HG02588 (cell line): ENCODE data around the gene GRIN1.

Experiments used
- ATAC-seq: cut with Tn5 transposase; IDR thresholded peaks from one replicate; pipeline ENCODE4 v1.9.1; 2021; ENCODE audit warnings: mild to moderate bottlenecking, moderate library complexity; ENCODE audit not compliant: unreplicated experiment

Gene GRIN1

GRCh38 chr9:137145731-137146526 lies 7.0 kb downstream of the GRIN1 start:
- ATAC-seq, result no peak

DNA sequence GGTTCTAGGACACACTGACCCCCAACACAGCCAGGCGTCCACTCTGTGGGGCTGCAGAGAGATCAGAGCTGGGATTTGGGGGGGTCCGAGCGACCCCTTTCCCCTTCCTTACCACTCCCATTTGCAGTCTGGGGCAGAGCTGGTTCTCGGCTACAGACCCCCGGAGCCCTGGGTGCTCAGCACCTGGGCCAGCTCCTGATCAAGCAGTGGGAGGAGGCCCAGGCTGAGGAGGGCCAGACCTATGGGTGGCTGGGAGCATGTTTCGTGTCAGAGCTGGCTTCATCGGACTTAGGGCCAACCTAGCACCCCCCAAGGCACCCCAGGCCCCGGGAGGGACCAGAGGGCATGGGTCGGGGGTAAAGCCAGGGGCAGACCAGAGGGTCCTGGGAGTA lies 7.6 kb downstream of the GRIN1 start:
- ATAC-seq, result no peak

DNA sequence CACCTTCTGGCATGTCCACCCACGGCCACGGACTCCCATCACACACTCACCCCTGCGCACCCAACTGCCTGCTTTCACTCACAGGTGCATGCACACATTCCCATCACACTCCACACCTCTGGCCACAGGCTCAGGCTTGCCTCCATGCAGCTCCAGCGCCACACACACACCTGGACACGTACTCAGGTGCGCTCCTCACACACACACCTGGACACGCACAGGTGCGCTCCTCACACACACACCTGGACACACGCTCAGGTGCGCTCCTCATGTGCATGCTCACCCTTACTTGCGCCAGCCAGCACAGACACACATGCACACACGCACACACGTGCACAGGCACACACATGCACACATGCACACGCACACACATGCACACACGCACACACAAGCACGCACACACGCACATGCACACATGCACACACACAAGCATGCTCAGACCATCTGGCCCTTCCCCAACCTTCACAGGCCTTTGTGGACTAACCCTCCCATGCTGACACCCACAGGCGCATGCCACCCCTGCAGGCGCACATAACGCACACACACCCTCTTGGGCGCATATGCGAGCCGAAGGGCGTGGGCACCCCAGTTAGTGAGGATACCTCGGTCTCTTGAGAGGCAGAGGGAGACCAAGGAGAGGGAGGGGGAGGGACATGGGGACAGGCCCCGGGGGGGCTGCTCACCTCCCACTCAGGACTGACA lies 8.3 kb downstream of the GRIN1 start:
- no peak for ATAC-seq

DNA sequence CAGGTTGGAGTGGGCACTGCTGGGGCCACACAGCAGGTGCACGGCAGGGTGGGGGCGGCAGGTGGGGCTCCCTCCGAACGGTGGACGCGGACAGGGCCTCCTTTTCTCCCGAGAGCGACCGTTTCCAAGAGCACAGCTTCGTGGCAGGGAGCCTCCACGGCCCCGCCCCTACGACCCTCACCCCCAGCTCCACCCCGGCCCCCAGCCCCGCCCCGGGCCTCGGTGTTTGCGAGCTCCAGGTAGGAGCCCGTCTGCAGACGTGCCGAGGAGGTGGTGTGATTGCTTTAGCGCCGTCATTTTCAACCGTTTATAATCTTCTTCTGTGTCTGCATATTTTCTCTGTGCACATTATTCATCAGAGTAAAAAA lies 8.8 kb downstream of the GRIN1 start:
- no peak for ATAC-seq

DNA sequence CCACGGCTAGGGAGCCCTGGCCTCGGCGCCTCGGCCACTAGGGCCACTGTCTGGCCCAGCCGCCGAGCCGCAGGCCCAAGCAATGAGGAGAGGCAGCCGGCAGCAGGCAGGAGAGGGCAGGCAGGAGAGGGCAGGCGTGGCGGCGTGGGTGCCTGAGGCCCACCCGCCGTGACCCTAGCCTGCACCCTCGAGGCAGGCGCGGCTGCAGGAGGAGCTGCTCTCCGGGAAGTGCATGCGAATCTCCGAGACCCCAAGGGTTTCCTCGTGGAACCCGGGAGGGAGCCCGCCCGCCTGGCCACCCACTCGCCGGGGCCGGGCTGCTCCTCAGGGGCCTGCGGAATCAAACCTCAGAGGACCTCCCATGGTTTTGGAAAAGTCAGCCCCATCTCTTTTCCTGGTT lies 9.3 kb downstream of the GRIN1 start:
- ATAC-seq, result no peak

- no peak for ATAC-seq
These were observed 9.7 kb downstream of the GRIN1 start for GRCh38 chr9:137148661-137149060.

- ATAC-seq, result no peak
These were observed 10.4 kb downstream of the GRIN1 start for GRCh38 chr9:137149363-137149762.

- peak; percentile 14 for ATAC-seq
These were observed 11.1 kb downstream of the GRIN1 start for GRCh38 chr9:137149942-137150616.

DNA sequence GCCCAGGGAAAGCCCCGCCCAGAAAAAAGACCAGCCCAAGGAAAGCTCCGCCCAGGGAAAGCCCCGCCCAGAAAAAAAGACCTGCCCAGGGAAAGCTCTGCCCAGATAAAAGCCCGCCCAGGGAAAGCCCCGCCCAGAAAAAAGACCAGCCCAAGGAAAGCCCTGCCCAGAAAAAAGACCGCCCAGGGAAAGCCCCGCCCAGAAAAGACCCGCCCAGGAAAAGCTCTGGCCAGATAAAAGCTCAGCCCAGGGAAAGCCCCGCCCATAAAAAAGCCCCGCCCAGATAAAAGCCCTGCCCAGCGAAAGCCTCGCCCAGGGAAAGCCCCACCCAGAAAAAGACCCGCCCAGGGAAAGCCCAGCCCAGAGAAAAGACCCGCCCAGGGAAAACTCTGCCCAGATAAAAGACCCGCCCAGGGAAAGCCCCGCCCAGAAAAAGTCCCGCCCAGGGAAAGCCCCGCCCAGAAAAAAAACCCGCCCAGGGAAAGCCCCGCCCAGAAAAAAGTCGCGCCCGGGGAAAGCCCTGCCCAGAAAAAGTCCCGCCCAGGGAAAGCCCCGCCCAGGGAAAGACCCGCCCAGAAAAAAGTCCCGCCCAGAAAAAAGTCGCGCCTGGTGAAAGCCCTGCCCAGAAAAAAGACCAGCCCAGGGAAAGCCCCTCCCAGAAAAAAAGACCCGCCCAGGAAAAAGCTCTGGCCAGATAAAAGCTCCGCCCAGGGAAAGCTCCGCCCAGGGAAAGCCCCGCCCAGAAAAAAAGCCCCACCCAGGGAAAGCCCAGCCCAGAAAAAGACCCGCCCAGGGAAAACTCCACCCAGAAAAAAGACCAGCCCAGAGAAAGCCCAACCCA lies 11.9 kb downstream of the GRIN1 start:
- peak; percentile 35 for ATAC-seq

DNA sequence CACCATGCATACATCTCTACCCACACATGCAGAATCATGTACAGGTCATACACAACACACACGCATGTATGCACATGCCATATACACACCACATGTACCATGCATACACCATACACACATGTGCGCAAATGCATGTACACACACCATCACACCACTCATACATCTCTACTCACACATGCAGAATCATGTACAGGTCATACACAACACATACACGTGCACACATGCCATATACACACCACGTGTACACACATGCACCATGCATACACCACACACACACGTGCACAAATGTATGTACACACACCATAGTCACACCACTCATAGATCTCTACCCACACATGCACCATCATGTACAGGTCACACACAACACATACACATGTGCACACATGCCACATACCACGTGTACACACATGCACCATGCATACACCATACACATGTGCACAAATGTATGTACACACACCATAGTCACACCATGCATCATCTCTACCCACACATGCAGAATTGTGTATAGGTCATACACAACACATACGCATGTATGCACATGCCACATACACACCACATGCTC lies 14.0 kb downstream of the GRIN1 start:
- ATAC-seq, result no peak

- no peak for ATAC-seq
These were observed 17.8 kb downstream of the GRIN1 start for GRCh38 chr9:137156567-137157375.

DNA sequence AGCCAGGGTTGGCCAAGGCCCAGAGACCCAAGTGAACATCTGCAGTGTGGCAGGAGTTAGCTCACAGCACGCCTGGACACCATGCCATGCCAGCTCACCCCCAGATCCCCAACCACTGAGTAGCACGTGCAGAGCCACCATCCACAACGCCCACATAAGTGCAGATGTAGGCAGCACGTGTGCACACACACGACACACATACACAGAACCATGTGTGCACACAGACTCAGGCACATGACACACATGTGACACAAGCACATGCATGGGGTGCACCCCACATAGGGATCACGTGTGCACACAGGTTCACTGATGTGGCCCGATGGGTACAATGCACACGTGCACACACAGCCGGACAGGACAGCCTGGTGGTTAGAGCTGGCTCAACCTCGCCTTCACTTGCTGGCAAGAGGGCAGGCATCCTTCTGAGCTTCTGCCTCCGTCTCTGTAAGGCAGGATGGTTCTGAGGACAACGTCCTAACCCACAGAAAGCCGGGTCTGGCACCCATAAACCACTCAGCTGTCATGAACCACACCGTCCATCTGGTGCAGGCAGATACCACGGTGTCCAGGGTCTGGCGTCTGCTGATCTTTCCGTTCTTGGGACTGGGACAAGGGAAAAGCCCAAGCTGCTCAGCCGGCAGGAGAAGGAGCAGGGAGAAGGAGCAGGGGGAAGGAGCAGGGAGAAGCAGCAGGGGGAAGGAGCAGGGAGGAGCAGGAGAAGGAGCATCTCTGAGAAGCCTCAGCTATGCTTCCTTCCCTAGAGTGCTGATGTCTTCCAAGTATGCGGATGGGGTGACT lies 18.9 kb downstream of the GRIN1 start:
- no peak for ATAC-seq

DNA sequence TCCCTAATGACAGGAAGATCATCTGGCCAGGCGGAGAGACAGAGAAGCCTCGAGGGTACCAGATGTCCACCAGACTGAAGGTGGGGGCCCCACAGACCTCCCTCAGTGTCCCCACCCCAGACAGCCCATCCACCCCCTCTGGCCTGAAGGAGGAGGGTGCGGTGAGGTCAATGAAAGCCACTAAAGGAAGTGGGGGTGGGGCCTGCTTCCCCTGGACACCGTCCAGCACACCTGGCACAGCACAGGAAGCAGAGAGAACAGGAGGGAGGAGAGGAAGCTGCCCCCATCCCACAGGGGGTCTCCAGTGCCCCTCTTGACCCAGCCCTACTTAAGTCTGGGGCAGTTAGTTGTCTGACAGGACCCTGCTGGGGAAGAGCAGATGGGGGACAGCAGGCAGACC lies 19.7 kb downstream of the GRIN1 start:
- ATAC-seq, result no peak

DNA sequence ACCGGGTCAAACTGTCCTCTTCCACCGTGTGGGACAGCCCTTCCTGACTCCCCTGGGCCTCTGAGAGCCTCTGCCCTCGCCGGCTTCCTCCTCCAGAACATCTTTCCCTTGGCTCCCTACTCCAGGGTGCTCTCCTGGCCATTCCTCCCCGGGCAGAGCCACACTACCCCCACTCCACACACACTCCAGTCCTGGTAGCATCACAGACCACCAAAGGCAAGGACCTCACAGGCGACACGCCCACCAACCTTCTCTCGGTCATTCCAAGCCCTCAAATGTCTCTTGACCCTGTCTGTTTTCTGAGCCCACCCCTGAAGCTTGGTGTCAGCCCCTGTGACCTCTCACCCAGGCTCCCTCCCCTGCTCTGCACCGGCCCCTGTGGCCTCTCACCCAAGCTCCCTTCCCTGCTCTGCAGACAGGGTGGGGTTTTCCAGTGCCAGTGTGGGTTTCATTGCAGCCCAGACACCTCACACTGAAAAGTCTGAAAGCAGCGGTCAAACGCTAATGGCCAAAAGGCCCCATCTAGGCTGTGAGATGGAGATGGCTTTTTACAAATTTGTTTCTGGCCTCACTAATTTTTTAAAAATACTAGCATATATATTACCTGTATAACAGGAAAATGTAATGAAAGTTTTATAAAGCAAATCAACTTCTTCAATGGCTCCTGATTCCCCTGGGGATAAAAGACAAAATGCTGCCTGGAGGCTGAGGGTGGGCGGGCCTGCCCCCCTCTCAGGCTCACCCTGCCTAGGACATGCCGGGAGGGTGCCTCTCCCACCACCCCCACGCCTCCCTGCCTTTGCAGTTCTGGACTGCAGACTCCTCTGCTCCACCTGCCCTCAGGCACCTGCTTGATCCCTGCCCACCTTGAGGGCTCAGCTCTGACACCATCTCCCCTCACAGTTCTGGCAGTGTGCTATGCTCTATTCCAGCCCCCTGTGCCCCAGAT lies 20.4 kb downstream of the GRIN1 start:
- ATAC-seq, result no peak

DNA sequence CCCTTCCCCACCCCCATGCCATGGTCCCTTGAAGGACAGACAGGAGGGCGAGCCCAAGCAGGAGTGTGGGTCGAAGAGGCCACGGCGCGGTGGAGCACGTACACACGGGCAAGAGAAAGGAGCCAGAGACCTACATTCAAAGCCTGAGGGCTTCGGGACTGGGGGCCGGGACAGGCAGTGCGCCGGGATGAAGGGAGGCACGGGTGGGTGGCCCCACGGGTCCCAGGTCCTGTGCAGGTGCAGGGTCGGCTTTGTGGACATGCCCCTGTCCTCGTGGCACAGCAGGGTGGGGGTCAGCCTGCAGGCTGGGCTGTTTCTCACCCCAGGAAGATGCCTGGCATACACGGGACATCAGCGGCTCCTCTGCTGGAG lies 21.1 kb downstream of the GRIN1 start:
- ATAC-seq, result no peak

DNA sequence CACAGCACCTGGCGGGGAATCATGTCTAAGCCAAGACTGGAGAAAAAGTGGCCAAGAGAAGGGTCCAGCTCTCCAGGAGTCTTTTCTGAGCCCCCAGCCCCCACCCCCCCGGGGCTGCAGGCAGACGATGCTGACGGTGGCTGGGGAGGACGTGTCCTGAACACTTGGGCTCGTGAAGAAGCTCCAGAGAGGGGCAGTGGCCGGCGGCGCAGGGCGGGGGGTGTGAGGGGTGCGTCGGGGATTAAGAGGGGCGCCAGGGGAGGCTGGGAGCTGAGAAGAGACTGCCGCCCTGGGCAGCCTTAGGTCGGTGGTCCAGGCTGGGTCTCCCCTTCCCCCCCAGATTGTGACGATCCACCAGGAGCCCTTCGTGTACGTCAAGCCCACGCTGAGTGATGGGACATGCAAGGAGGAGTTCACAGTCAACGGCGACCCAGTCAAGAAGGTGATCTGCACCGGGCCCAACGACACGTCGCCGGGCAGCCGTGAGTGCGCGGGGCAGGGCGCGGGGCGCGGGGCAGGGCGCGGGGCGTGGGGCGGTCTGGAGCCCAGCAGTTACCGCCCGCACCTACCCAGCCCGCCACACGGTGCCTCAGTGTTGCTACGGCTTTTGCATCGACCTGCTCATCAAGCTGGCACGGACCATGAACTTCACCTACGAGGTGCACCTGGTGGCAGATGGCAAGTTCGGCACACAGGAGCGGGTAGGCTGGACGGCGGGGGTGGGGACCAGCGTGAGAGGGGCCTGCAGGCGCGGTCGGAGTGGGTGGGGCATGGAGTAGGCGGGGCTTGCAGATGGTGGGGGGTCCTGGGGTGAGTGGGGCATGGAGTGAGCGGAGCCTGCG lies 22.0 kb downstream of the GRIN1 start:
- no peak for ATAC-seq
